DOHH2 (cell line): ENCODE data around the gene CCDC180.

Experiments used
- H3F3A ChIP-seq: fragments of 200-600 bp; sonication (generic), shearing (Covaris generic); 2 replicates; pipeline ENCODE4 v1.6.0; 2016; ENCODE audit warnings: antibody characterized with exemption, mild to moderate bottlenecking; ENCODE audit not compliant: control insufficient read depth, insufficient read depth
- H3K27ac ChIP-seq: fragments of 200-600 bp; sonication (generic); 2 replicates; pipeline ENCODE4 v1.5.1; 2014; ENCODE audit warnings: low read depth, mild to moderate bottlenecking, low read length, moderate library complexity
- H3K27me3 ChIP-seq: fragments of 200-600 bp; sonication (generic); 2 replicates; pipeline ENCODE4 v1.6.1; 2014; ENCODE audit warnings: mild to moderate bottlenecking, low read length, mixed read lengths; ENCODE audit not compliant: control insufficient read depth
- H3K36me3 ChIP-seq: fragments of 200-600 bp; sonication (generic); 2 replicates; pipeline ENCODE4 v1.6.1; 2014; ENCODE audit warnings: mild to moderate bottlenecking, low read length, moderate library complexity, mixed read lengths; ENCODE audit not compliant: control insufficient read depth
- H3K4me1 ChIP-seq: fragments of 200-600 bp; sonication (generic); 2 replicates; pipeline ENCODE4 v1.6.1; 2014; ENCODE audit warnings: mild to moderate bottlenecking, low read length, mixed read lengths; ENCODE audit not compliant: control insufficient read depth
- H3K4me2 ChIP-seq: fragments of 200-600 bp; sonication (generic); 2 replicates; pipeline ENCODE4 v1.6.0; 2014; ENCODE audit warnings: mild to moderate bottlenecking, low read length, moderate library complexity
- H3K4me3 ChIP-seq: fragments of 200-600 bp; sonication (generic); 2 replicates; pipeline ENCODE4 v1.5.1; 2014; ENCODE audit warnings: mild to moderate bottlenecking, low read length, mixed read lengths
- H3K79me2 ChIP-seq: fragments of 200-600 bp; sonication (generic); 2 replicates; pipeline ENCODE4 v1.6.1; 2014; ENCODE audit warnings: mild to moderate bottlenecking, low read length, mixed read lengths; ENCODE audit not compliant: control insufficient read depth
- H3K9me2 ChIP-seq: fragments of 200-600 bp; sonication (generic); replicated peaks from 2 replicates; pipeline ENCODE4 v1.6.1; 2014; ENCODE audit warnings: mild to moderate bottlenecking, low read length, mixed read lengths; ENCODE audit not compliant: control insufficient read depth
- H3K9me3 ChIP-seq: fragments of 200-600 bp; sonication (generic); 2 replicates; pipeline ENCODE4 v1.6.1; 2014; ENCODE audit warnings: antibody characterized with exemption, low read length, mixed read lengths; ENCODE audit not compliant: control insufficient read depth, insufficient read depth
- H4K20me1 ChIP-seq: fragments of 200-600 bp; sonication (generic); 2 replicates; pipeline ENCODE4 v1.6.0; 2014; ENCODE audit warnings: low read depth, mild to moderate bottlenecking, antibody characterized with exemption, low read length, moderate library complexity; ENCODE audit not compliant: control insufficient read depth, insufficient read depth
- CTCF ChIP-seq: fragments of 200-600 bp; sonication (generic); IDR thresholded peaks from one replicate; pipeline ENCODE4 v1.5.1; 2014; ENCODE audit warnings: antibody characterized with exemption, mild to moderate bottlenecking, low read depth, low read length; ENCODE audit not compliant: poor library complexity, severe bottlenecking
- EZH2phosphoT487 ChIP-seq: fragments of 200-600 bp; sonication (generic); IDR thresholded peaks from 2 replicates; pipeline ENCODE4 v1.6.1; 2017; ENCODE audit warnings: borderline replicate concordance, mild to moderate bottlenecking, antibody characterized with exemption, low read length, moderate library complexity, mixed read lengths

Gene CCDC180

GRCh38 chr9:97310896-97311295 lies 3.4 kb downstream of the CCDC180 start:
- H3K4me2 ChIP-seq: no peak overlapping the region
- H3F3A ChIP-seq: no peaks in the 10 kb centered on the region
- no peaks in the 10 kb centered on the region for H3K79me2 ChIP-seq
- no peak overlapping the region for H3K4me3 ChIP-seq
- no peaks in the 10 kb centered on the region for H3K36me3 ChIP-seq
- TF ChIP-seq CTCF (no peak), EZH2phosphoT487 (no peak)
- H3K4me1 ChIP-seq: no peaks in the 10 kb centered on the region
- no peaks in the 10 kb centered on the region for H4K20me1 ChIP-seq
- no peaks in the 10 kb centered on the region for H3K27me3 ChIP-seq
- H3K9me3 ChIP-seq: no peaks in the 10 kb centered on the region
- no peaks in the 10 kb centered on the region for H3K9me2 ChIP-seq
- H3K27ac ChIP-seq: no peak overlapping the region

- H3K4me1 ChIP-seq: no peaks in the 10 kb centered on the region
- no peak for TF ChIP-seq CTCF
- no peak for TF ChIP-seq EZH2phosphoT487
- H3K4me3 ChIP-seq: no peak overlapping the region
- no peaks in the 10 kb centered on the region for H3K27me3 ChIP-seq
- H3K36me3 ChIP-seq: no peaks in the 10 kb centered on the region
- H3K27ac ChIP-seq: no peak overlapping the region
- H3K4me2 ChIP-seq: no peak overlapping the region
- no peaks in the 10 kb centered on the region for H3K9me3 ChIP-seq
- no peaks in the 10 kb centered on the region for H4K20me1 ChIP-seq
- H3K9me2 ChIP-seq: no peaks in the 10 kb centered on the region
- H3F3A ChIP-seq: no peaks in the 10 kb centered on the region
- no peaks in the 10 kb centered on the region for H3K79me2 ChIP-seq
Observed at GRCh38 chr9:97311798-97312500, 4.5 kb downstream of the CCDC180 start.

GRCh38 chr9:97312556-97312955 lies 5.1 kb downstream of the CCDC180 start:
- Histone ChIP-seq H3K79me2 (no peaks in the 10 kb centered on the region), H4K20me1 (no peaks in the 10 kb centered on the region), H3K27me3 (no peaks in the 10 kb centered on the region), H3K27ac (no peak overlapping the region), H3K9me3 (no peaks in the 10 kb centered on the region), H3F3A (no peaks in the 10 kb centered on the region), H3K36me3 (no peaks in the 10 kb centered on the region), H3K9me2 (no peaks in the 10 kb centered on the region), H3K4me2 (no peak overlapping the region), H3K4me1 (no peaks in the 10 kb centered on the region), H3K4me3 (no peak overlapping the region)
- TF ChIP-seq CTCF (no peak), EZH2phosphoT487 (no peak)
